Esophagus muscularis mucosa (tissue), 4 donors: ENCODE results near the gene RSPH10B2. TPM values are rescaled to one million over a fixed set of nuclear protein-coding genes. Genes with fewer than 3 reads are reported as not detected.
"Not testable (repeated sequence)": the region's sequence is repeated elsewhere in the genome, so short reads cannot be mapped to it uniquely, and the experiment has no call there.

ENCODE experiments used
- DNase-seq: peaks from one replicate; pipeline ENCODE4 v3.0.0-alpha.2; 2017; ENCODE audit errors: extremely low spot score
- H3K27ac ChIP-seq, 4 donors: fragments of 200-600 bp; sonication (generic); replicated peaks in 1 of 4; 1 replicate in 3 of 4; 2 replicates in 1 of 4; pipeline ENCODE4 v1.5.1; 2016 to 2019; ENCODE audit warnings: mild to moderate bottlenecking in 1 of 4
- H3K27me3 ChIP-seq, 4 donors: fragments of 200-600 bp; sonication (generic); one replicate each; pipeline versions ENCODE4 v1.5.1 to v1.6.0; 2016 to 2019
- H3K36me3 ChIP-seq, 4 donors: fragments of 200-600 bp; sonication (generic); one replicate each; pipeline ENCODE4 v1.5.1; 2016 to 2019
- H3K4me1 ChIP-seq, 4 donors: fragments of 200-600 bp; sonication (generic); one replicate each; pipeline ENCODE4 v1.5.1; 2016 to 2019
- H3K4me3 ChIP-seq, 4 donors: fragments of 200-600 bp; sonication (generic); 1 replicate in 2 of 4; 2 replicates in 2 of 4; pipeline ENCODE4 v1.5.1; 2016 to 2019; ENCODE audit warnings: mild to moderate bottlenecking in 4 of 4, moderate library complexity in 1 of 4
- H3K9me3 ChIP-seq, 4 donors: fragments of 200-600 bp; sonication (generic); 1 replicate in 3 of 4; 2 replicates in 1 of 4; pipeline ENCODE4 v1.5.1; 2016 to 2019
- EP300 ChIP-seq: sonication (generic); formaldehyde crosslinking; IDR thresholded peaks from one replicate; pipeline ENCODE4 v1.6.1; 2017; ENCODE audit warnings: antibody characterized with exemption
- POLR2A ChIP-seq: fragments of 450-650 bp; IDR thresholded peaks from one replicate; pipeline ENCODE4 v1.6.1; 2017; ENCODE audit warnings: antibody characterized with exemption, moderate library complexity, mild to moderate bottlenecking, low read depth
- POLR2AphosphoS5 ChIP-seq, 2 donors: sonication (generic); formaldehyde crosslinking; IDR thresholded peaks; one replicate each; pipeline ENCODE4 v1.6.1; 2017; ENCODE audit warnings: antibody characterized with exemption in 2 of 2
- WGBS: methylation state at CpG from one replicate; pipeline ENCODE4 v1.1.5; 2018; 5-methylcytosine and 5-hydroxymethylcytosine counted together
- intact Hi-C: fragments of 100-400 bp; cut with DNase I; formaldehyde crosslinking; loops from one replicate; pipeline ENCODE4 v1.15.1; 2023
- total RNA-seq, 4 donors: library from RNA; depleted of rRNA; stranded (reverse); fragments of >200 nt; gene quantifications; one replicate each; pipeline versions ENCODE4 v1.1.0 to v1.2.1, GENCODE V29; 2016
- TF ChIP-seq, protein P1 (sequence below), 3 experiments: fragments of 200-600 bp in 2 of 3; fragments of 450-650 bp in 1 of 3; sonication (generic) in 2 of 3; IDR thresholded peaks; one replicate each; pipeline ENCODE4 v1.5.1; 2017 to 2019; ENCODE audit warnings: antibody characterized with exemption in 3 of 3, mild to moderate bottlenecking in 2 of 3, moderate library complexity in 1 of 3

Gene RSPH10B2
- total RNA-seq, 4 donors from 2014 or later: 0.26 TPM; not detected in 3

DNA sequence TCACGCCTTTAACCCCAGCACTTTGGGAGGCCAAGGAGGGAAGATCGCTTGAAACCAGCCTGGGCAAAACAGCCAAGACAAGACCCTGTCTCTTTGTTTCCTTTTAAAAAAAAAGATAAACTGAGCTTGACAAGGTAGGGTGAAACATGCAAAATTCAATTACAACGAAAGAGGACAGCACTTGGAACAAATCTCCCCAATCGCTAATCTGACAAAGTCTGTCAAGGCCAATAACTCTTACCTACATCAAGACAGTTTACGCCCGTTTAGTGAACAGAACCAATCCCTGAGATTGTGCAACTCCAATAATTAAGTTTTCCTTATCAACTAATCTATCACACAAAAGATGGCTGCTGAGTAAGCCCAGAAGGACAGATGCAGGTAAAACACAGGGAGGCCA is 67.7 kb downstream of the RSPH10B2 start:
- intact Hi-C loops, H3K4me1 ChIP-seq, H3K27me3 ChIP-seq, H3K4me3 ChIP-seq, DNase-seq, H3K27ac ChIP-seq, H3K9me3 ChIP-seq: not testable (repeated sequence)
- WGBS: 93% methylated on average over 6 of the region's 6 CpGs
- H3K36me3 ChIP-seq: peaks cover 0 to 61% (median 38%) of the 10 kb centered on the region in 4 donors

DNA sequence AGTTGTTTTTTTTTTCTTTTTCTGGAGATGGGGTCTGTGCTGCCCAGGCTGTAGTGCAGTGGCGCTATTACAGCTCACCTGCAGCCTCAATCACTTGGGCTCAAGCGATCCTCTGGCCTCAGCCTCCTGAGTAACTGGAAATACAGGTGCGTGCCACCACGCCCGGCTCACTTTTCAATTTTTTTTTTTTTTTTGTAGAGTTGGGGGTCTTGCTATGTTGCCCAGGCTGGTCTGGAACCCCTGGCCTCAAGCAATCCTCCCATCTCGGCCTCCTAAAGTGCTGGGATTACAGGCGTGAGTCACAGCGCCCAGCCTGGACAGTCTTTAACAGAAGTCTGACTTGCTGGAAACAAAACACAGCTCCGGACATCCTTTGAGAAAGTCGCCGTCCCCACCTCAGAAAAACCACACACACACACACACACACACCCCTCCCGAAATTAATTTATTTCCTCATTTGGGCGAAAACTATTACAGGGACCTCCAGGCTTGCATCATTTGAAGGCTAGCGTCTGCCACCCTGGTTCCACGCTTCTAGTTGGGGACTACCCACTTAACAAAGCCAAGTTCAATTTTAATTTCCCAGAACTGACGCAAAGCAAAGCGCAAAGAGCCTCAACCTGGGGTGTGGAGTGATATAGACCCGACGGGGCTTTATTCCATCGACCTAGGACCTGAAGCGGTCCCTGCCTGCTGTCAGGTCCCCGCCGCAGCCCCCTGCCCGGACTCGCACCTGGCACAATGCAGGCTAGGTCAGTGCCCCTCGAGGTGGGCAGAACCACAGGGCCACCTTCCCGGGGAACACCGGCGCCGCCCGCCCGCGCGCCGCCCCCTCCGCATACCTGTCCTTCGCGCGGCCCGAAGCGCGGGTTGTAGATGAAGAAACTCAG is 71.6 kb downstream of the RSPH10B2 start:
- Histone ChIP-seq H3K36me3 (peaks cover 0 to 27% (median 13%) of the 10 kb centered on the region in 4 donors), H3K27ac (peak overlapping the region in 3 of 4 donors; percentile 55 to 78 (median 74)), H3K4me3 (peak overlapping the region; percentile 54 to 73 (median 60))
- DNase-seq, H3K9me3 ChIP-seq, intact Hi-C loops, H3K4me1 ChIP-seq, H3K27me3 ChIP-seq: not testable (repeated sequence)
- 39% methylated on average over 12 of the region's 42 CpGs for WGBS

DNA sequence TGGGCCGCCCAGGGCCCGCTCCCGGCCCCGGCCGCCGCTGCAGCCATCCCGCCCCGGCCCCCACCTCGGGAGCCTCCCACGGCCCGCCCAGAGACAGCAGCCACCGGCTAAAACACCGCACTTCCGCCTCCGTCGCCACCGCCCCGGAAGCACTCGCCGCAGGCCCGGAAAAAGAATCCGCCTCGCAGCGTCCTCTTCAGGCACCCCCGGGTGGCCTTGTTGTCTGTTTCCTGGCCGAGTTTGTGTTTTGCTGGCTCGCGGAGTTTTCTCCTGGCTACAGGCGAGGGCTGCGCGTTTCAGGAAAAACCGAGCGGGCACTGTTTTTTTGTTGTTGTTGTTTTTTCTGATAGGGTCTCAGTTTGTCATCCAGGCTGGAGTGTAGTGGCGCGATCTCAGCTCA is 72.2 kb downstream of the RSPH10B2 start, which contains the start of gene CCZ1B:
CCZ1B (minus strand) TSS at position 125 of the 400 bp plus-strand sequence; CDS start at position 47, 78 bp downstream.
- peak within 1 kb of the TSS; percentile 55 to 78 (median 70) for H3K27ac ChIP-seq
- TF ChIP-seq, protein P1, sequence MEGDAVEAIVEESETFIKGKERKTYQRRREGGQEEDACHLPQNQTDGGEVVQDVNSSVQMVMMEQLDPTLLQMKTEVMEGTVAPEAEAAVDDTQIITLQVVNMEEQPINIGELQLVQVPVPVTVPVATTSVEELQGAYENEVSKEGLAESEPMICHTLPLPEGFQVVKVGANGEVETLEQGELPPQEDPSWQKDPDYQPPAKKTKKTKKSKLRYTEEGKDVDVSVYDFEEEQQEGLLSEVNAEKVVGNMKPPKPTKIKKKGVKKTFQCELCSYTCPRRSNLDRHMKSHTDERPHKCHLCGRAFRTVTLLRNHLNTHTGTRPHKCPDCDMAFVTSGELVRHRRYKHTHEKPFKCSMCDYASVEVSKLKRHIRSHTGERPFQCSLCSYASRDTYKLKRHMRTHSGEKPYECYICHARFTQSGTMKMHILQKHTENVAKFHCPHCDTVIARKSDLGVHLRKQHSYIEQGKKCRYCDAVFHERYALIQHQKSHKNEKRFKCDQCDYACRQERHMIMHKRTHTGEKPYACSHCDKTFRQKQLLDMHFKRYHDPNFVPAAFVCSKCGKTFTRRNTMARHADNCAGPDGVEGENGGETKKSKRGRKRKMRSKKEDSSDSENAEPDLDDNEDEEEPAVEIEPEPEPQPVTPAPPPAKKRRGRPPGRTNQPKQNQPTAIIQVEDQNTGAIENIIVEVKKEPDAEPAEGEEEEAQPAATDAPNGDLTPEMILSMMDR (IDR thresholded peaks at IDR 0.05): peak in 2 of 3 experiments; percentile 12 to 19
- TF ChIP-seq POLR2AphosphoS5 (IDR thresholded peaks at IDR 0.05): peak; percentile 47 to 61
- WGBS: 10% methylated on average over 10 of the region's 35 CpGs

DNA sequence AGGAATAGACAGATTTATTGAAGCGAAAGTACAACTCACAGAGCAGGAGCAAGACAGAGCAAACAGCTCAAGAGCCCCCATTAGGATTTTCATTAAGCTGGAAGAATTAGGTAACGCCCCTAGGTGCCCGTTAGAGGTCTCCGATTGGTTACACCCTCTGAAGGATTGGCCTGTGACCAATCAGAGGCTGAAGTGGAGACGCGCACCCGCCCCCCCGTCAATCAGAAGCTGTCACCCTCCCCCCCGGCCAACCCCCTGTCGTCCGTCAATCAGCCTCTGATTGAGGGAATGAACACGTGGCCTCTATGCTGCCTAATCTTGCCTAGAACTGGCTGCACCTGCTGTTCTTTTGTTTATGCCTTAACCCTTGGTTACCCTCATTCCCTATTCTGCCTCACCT is 73.3 kb downstream of the RSPH10B2 start:
- H3K36me3 ChIP-seq: not testable (repeated sequence)
- WGBS: 71% methylated on average over 7 of the region's 12 CpGs

More for the DNA sequence above, 72.2 kb downstream of the RSPH10B2 start, which contains the start of gene CCZ1B:
- H3K4me3 ChIP-seq: peak within 1 kb of the TSS; percentile 54 to 73 (median 60)
- H3K9me3 ChIP-seq, DNase-seq, intact Hi-C loops, H3K4me1 ChIP-seq, H3K27me3 ChIP-seq: not testable (repeated sequence)
- peaks cover 0 to 20% (median 7%) of the 10 kb centered on the region in 4 donors for H3K36me3 ChIP-seq

DNA sequence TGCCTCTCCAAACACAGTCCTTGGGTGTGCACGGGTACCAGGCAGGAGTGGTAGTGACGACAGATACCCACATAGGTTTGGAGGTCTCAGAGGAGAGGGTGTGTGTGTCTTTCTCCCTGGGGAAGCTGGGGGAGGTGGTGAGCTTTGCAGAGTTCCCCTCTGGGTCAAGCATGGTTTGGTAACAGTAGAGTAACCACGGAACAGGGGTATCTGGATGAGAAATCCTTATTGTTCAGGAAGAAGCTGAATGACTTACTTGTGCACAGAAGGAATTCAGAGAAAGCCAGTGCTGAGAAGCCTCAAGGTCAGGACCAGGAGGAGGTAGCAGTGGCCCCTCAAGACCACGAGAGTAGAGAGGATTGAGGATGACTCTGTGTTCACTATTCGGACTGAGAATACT is 75.7 kb downstream of the RSPH10B2 start:
- intact Hi-C loops: not testable (repeated sequence)
- H3K27me3 ChIP-seq: peaks cover 0 to 27% (median 0%) of the 10 kb centered on the region in 4 donors

More for the DNA sequence above, 73.3 kb downstream of the RSPH10B2 start:
- H3K4me1 ChIP-seq, intact Hi-C loops, H3K9me3 ChIP-seq, H3K4me3 ChIP-seq, DNase-seq, H3K27ac ChIP-seq: not testable (repeated sequence)
- peaks cover 0 to 12% (median 0%) of the 10 kb centered on the region in 4 donors for H3K27me3 ChIP-seq

DNA sequence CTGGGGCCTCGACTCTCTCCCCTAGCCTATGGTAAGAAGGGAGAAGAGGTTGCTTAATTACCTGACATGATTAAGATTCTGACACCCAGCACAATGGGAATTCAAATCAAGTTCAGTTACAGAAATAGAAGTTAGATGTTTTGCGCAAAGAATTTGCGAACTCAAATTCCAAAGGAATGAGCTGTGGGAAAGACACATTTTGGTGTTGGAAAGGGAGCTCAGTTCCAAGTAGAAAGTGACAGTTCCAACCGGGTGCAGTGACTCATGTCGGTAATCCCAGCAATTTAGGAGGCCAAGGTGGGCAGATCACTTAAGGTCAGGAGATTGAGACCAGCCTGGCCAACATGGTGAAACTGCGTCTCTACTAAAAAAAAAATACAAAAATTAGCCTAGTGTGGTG is 76.1 kb downstream of the RSPH10B2 start:
- H3K9me3 ChIP-seq, H3K4me3 ChIP-seq, H3K27ac ChIP-seq, H3K36me3 ChIP-seq, intact Hi-C loops, H3K4me1 ChIP-seq, DNase-seq: not testable (repeated sequence)
- peaks cover 0 to 31% (median 0%) of the 10 kb centered on the region in 4 donors for H3K27me3 ChIP-seq
- WGBS: 93% methylated on average over 6 of the region's 6 CpGs

More for the DNA sequence above, 75.7 kb downstream of the RSPH10B2 start:
- not testable (repeated sequence) for H3K4me3 ChIP-seq, DNase-seq, H3K36me3 ChIP-seq, H3K4me1 ChIP-seq, H3K27ac ChIP-seq, H3K9me3 ChIP-seq
- WGBS: 90% methylated on average over 5 of the region's 5 CpGs

DNA sequence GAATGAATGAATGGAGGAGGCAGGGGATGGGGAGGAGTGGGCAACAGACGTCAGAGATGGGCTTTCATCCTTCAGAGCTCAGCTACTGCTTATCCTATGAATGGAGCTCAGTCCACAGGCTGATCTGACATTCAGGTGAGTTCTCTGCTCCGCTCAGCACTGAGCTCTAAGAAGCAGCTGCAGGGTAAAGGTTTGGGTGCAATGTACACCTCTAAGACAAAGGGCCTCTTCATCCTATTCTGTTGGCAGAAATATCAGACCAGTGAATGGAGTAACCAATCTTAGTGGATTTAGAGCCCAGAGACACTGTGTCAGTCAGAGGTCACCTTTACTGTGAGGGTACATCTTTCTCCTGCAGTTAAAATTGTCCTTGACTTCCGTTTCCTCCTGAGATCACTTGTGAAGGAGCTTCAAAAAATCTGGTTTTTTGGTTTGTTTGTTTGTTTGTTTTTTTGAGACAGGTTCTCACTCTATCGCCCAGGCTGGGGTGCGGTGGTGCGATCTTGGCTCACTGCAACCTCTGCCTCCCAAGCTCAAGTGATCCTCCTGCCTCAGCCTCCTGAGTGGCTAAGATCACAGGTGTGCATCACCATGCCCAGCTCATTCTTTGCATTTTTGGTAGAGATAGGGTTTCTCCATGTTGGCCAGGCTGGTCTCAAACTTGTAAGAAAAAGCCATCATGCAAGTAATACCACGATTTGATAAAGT is 77.3 kb downstream of the RSPH10B2 start:
- TF ChIP-seq POLR2A: no peak
- TF ChIP-seq EP300: no peak
- TF ChIP-seq, protein P1 (IDR thresholded peaks at IDR 0.05): no peak
- no peak for TF ChIP-seq POLR2AphosphoS5 (IDR thresholded peaks at IDR 0.05)
- 82% methylated on average over 7 of the region's 7 CpGs for WGBS
- no peaks in the 10 kb centered on the region for H3K4me1 ChIP-seq
- H3K36me3 ChIP-seq: no peaks in the 10 kb centered on the region
- no peaks in the 10 kb centered on the region for H3K9me3 ChIP-seq
- DNase-seq: no peak
- intact Hi-C loops: no loop called here
- no peak overlapping the region for H3K4me3 ChIP-seq
- no peak overlapping the region for H3K27ac ChIP-seq
- peaks cover 0 to 31% (median 0%) of the 10 kb centered on the region in 4 donors for H3K27me3 ChIP-seq
